Liver (tissue), 9 donors: ENCODE results near the gene MARK1. TPM values are rescaled to one million over a fixed set of nuclear protein-coding genes. Genes with fewer than 3 reads are reported as not detected.

Experiments
- DNase-seq: peaks from one replicate; pipeline ENCODE4 v3.0.0-alpha.2; 2017; ENCODE audit warnings: low spot score
- H3K27ac ChIP-seq, 2 donors: one replicate each; pipeline ENCODE4 v1.7.0; 2013; ENCODE audit warnings: inconsistent platforms in 2 of 2, low read length in 2 of 2, control low read depth in 1 of 2, low read depth in 1 of 2, mild to moderate bottlenecking in 1 of 2
- H3K27me3 ChIP-seq, 4 donors: one replicate each; pipeline versions ENCODE4 v1.6.1 to v1.7.0; 2013; ENCODE audit warnings: low read length in 3 of 4, inconsistent platforms in 1 of 4, mild to moderate bottlenecking in 1 of 4, moderate library complexity in 1 of 4; ENCODE audit not compliant: control insufficient read depth in 4 of 4, insufficient read depth in 4 of 4
- H3K36me3 ChIP-seq, 4 donors: one replicate each; pipeline versions ENCODE4 v1.6.1 to v1.7.0; 2013; ENCODE audit warnings: low read length in 3 of 4, mild to moderate bottlenecking in 3 of 4, low read depth in 1 of 4, moderate library complexity in 1 of 4; ENCODE audit not compliant: control insufficient read depth in 4 of 4, insufficient read depth in 3 of 4
- H3K4me1 ChIP-seq, 4 donors: one replicate each; pipeline versions ENCODE4 v1.6.1 to v1.7.0; 2013; ENCODE audit warnings: low read length in 3 of 4, mild to moderate bottlenecking in 3 of 4, moderate library complexity in 1 of 4; ENCODE audit not compliant: control insufficient read depth in 4 of 4, insufficient read depth in 4 of 4
- H3K4me3 ChIP-seq, 3 donors: one replicate each; pipeline versions ENCODE4 v1.6.1 to v1.7.0; 2013; ENCODE audit warnings: low read length in 3 of 3, control low read depth in 1 of 3, low read depth in 1 of 3, mild to moderate bottlenecking in 1 of 3
- H3K9ac ChIP-seq, 2 donors: one replicate each; pipeline ENCODE4 v1.7.0; 2013; ENCODE audit warnings: low read length in 2 of 2, mild to moderate bottlenecking in 2 of 2, moderate library complexity in 2 of 2, control low read depth in 1 of 2, low read depth in 1 of 2
- H3K9me3 ChIP-seq, 4 donors: one replicate each; pipeline versions ENCODE4 v1.6.1 to v1.7.0; 2013; ENCODE audit warnings: low read length in 3 of 4; ENCODE audit not compliant: control insufficient read depth in 4 of 4
- ATF3 ChIP-seq: IDR thresholded peaks from 2 replicates; pipeline ENCODE4 v1.6.1; 2016; ENCODE audit warnings: antibody characterized with exemption
- CTCF ChIP-seq: fragments of 150-350 bp; IDR thresholded peaks from 2 replicates; pipeline ENCODE4 v1.5.1; 2017; ENCODE audit warnings: improper control_type of control experiment, low read depth, low read length; ENCODE audit not compliant: missing input control
- EGR1 ChIP-seq, 2 donors: IDR thresholded peaks; 2 replicates each; pipeline ENCODE4 v1.6.1; 2016 to 2018; ENCODE audit warnings: antibody characterized with exemption in 2 of 2, low read depth in 2 of 2
- FOXA1 ChIP-seq: IDR thresholded peaks from 2 replicates; pipeline ENCODE4 v1.6.1; 2016; ENCODE audit warnings: antibody characterized with exemption
- FOXA2 ChIP-seq: IDR thresholded peaks from 2 replicates; pipeline ENCODE4 v1.6.1; 2016; ENCODE audit warnings: antibody characterized with exemption
- GABPA ChIP-seq, 2 donors: IDR thresholded peaks in 1 of 2; conservative IDR thresholded peaks in 1 of 2; 2 replicates each; pipeline ENCODE4 v1.6.1; 2016; ENCODE audit warnings: antibody characterized with exemption in 2 of 2, mild to moderate bottlenecking in 1 of 2, moderate library complexity in 1 of 2
- HNF4A ChIP-seq, 2 donors: conservative IDR thresholded peaks; 2 replicates each; pipeline ENCODE4 v1.6.1; 2016; ENCODE audit warnings: antibody characterized with exemption in 2 of 2, mild to moderate bottlenecking in 2 of 2
- HNF4G ChIP-seq: IDR thresholded peaks from 2 replicates; pipeline ENCODE4 v1.6.1; 2016; ENCODE audit warnings: antibody characterized with exemption
- JUND ChIP-seq, 2 donors: IDR thresholded peaks; 2 replicates each; pipeline ENCODE4 v1.6.1; 2016; ENCODE audit warnings: antibody characterized with exemption in 2 of 2
- MAX ChIP-seq: IDR thresholded peaks from 2 replicates; pipeline ENCODE4 v1.6.1; 2016; ENCODE audit warnings: antibody characterized with exemption
- NR2F2 ChIP-seq: IDR thresholded peaks from 2 replicates; pipeline ENCODE4 v1.6.1; 2016; ENCODE audit warnings: antibody characterized with exemption
- RAD21 ChIP-seq, 2 donors: IDR thresholded peaks; 2 replicates each; pipeline ENCODE4 v1.6.1; 2016; ENCODE audit warnings: antibody characterized with exemption in 2 of 2, mild to moderate bottlenecking in 2 of 2
- REST ChIP-seq: IDR thresholded peaks from 2 replicates; pipeline ENCODE4 v1.6.1; 2016; ENCODE audit warnings: antibody characterized with exemption, mild to moderate bottlenecking
- RXRA ChIP-seq, 2 donors: IDR thresholded peaks; 2 replicates each; pipeline ENCODE4 v1.6.1; 2017 to 2018; ENCODE audit warnings: antibody characterized with exemption in 2 of 2, mild to moderate bottlenecking in 1 of 2
- SP1 ChIP-seq: IDR thresholded peaks from 2 replicates; pipeline ENCODE4 v1.6.1; 2018; ENCODE audit warnings: antibody characterized with exemption, mild to moderate bottlenecking
- TAF1 ChIP-seq: conservative IDR thresholded peaks from 2 replicates; pipeline ENCODE4 v1.6.1; 2016; ENCODE audit warnings: antibody characterized with exemption, mild to moderate bottlenecking
- YY1 ChIP-seq: IDR thresholded peaks from 2 replicates; pipeline ENCODE4 v1.6.1; 2016; ENCODE audit warnings: antibody characterized with exemption, mild to moderate bottlenecking
- ZBTB33 ChIP-seq: IDR thresholded peaks from 2 replicates; pipeline ENCODE4 v1.6.1; 2016; ENCODE audit warnings: antibody characterized with exemption
- WGBS: extraction: QIAGEN DNeasy Blood & Tissue Kit; methylation state at CpG from one replicate; pipeline ENCODE4 v1.1.7; 2013; 5-methylcytosine and 5-hydroxymethylcytosine counted together
- polyA plus RNA-seq, 2 donors: library from polyadenylated mRNA; stranded (reverse) in 1 of 2; unstranded in 1 of 2; fragments of 200-250 nt in 1 of 2; fragments of >200 nt in 1 of 2; fragmentation: Nextera tagmentation in 1 of 2; extraction: Ambion mirVana in 1 of 2; gene quantifications; one replicate each; pipeline versions ENCODE4 v1.2.1 to v1.2.3, GENCODE V29; 2013 to 2015
- total RNA-seq, 2 donors: library from RNA; depleted of rRNA; stranded (reverse); fragments of >200 nt; gene quantifications; one replicate each; pipeline ENCODE4 v1.2.3, GENCODE V29; 2014
- donor health status: healthy.
- donor health status: healthy.
- donor health status: healthy.
- donor health status: healthy.
- donor health status: healthy.

MARK1 gene
- total and polyA plus RNA-seq, 4 donors: 0.10 to 0.59 (median 0.25) TPM

GRCh38 chr1:220691053-220691684 is 163.2 kb downstream of the MARK1 start (continued):
- TF ChIP-seq TAF1: peak; percentile 79
- TF ChIP-seq NR2F2: no peak
- TF ChIP-seq ZBTB33: peak; percentile 49
- no peak for TF ChIP-seq ATF3
- peak; percentile 70 to 81 for TF ChIP-seq HNF4A (conservative IDR thresholded peaks at IDR 0.05)
- no peak for TF ChIP-seq HNF4G
- no peak for TF ChIP-seq FOXA1
- peak in 1 of 2 donors; percentile 51 for TF ChIP-seq GABPA (IDR thresholded peaks at IDR 0.05 in 1 of 2, conservative IDR thresholded peaks at IDR 0.05 in 1 of 2)
- peak; percentile 34 for TF ChIP-seq FOXA2

GRCh38 chr1:220692436-220693228 is 164.7 kb downstream of the MARK1 start:
- no peak for DNase-seq
- Histone ChIP-seq H3K9me3 (no peaks in the 10 kb centered on the region), H3K4me3 (peak overlapping the region in 2 of 3 donors; percentile 25 to 66), H3K36me3 (peaks cover 0 to 14% (median 5%) of the 10 kb centered on the region in 4 donors), H3K9ac (no peak overlapping the region), H3K27ac (peak overlapping the region in 1 of 2 donors; percentile 23), H3K27me3 (no peaks in the 10 kb centered on the region), H3K4me1 (peaks cover 4 to 43% (median 23%) of the 10 kb centered on the region in 4 donors)
- 71% methylated on average over 8 of the region's 8 CpGs for WGBS
- TF ChIP-seq CTCF (no peak), RXRA (IDR thresholded peaks at IDR 0.05) (peak; percentile 18 to 22), MAX (no peak), FOXA1 (no peak), FOXA2 (no peak), RAD21 (IDR thresholded peaks at IDR 0.05) (no peak), ATF3 (no peak), GABPA (IDR thresholded peaks at IDR 0.05 in 1 of 2, conservative IDR thresholded peaks at IDR 0.05 in 1 of 2) (no peak), ZBTB33 (no peak), HNF4G (no peak), HNF4A (conservative IDR thresholded peaks at IDR 0.05) (peak in 1 of 2 donors; percentile 20), NR2F2 (no peak), JUND (IDR thresholded peaks at IDR 0.05) (no peak), TAF1 (no peak), REST (no peak), SP1 (no peak), EGR1 (IDR thresholded peaks at IDR 0.05; ENCODE audit: low read depth in 2 of 2) (no peak), YY1 (peak; percentile 45)
